HS-5 (cell line): ENCODE data around the gene CPN1.

ENCODE experiments used
- DNase-seq: peaks from one replicate; pipeline ENCODE4 v3.0.0-alpha.2; 2012; ENCODE audit warnings: low read depth

CPN1 gene

DNA sequence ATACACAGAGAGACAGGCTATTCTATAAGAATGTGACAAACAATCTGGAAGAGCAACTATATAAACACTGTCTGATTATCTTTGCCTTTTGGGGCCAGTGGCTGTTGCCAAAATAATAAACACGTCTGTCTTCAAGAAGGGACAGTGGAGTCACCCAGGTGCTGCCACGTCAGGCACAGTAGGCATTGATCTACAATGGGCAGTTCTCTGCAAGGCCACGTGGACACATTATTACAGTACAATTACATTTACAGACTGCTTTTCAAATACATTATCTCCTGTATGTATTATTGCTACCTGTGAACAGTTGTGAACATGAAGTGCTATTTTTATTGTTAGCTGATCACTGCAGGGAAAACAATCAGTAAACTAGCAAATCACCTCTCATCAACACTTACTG lies 86.0 kb downstream of the CPN1 start:
- DNase-seq = no peak

DNA sequence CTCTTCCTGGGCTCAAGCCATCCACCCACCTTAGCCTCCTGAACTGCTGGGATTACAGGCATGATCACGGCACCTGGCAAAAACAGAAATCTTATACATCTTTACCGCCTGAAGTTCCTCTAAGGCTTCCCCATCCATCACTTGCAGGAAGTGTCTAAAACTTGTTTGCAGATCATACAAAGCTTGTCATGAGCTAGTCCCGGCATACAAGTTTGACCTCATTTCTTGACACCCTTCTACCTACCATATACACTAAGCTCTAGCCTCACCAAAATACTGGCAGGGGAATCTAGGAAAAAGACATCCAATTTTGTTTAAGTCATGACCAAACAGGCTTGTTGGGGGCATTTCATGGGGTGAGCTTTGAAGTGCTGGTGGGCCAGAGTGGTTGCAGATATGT lies 86.4 kb downstream of the CPN1 start:
- no peak for DNase-seq

DNA sequence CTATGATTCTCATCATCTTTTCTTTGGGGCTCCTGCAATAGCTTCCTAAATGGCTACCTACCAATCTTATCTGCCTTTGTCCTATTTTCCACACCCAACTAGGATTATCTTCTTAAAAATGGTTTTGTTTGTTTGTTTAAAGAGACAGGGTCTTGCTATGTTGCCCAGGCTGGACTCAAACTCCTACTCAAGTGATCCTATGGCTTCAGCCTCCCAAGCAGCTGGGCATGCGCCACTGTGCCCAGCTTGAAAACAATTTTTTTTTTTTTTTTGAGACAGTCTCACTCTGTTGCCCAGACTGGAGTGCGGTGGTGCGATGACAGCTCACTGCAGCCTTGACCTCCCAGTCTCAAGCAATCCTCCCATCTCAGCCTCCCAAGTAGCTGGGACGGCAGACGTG lies 86.9 kb downstream of the CPN1 start:
- no peak for DNase-seq

DNA sequence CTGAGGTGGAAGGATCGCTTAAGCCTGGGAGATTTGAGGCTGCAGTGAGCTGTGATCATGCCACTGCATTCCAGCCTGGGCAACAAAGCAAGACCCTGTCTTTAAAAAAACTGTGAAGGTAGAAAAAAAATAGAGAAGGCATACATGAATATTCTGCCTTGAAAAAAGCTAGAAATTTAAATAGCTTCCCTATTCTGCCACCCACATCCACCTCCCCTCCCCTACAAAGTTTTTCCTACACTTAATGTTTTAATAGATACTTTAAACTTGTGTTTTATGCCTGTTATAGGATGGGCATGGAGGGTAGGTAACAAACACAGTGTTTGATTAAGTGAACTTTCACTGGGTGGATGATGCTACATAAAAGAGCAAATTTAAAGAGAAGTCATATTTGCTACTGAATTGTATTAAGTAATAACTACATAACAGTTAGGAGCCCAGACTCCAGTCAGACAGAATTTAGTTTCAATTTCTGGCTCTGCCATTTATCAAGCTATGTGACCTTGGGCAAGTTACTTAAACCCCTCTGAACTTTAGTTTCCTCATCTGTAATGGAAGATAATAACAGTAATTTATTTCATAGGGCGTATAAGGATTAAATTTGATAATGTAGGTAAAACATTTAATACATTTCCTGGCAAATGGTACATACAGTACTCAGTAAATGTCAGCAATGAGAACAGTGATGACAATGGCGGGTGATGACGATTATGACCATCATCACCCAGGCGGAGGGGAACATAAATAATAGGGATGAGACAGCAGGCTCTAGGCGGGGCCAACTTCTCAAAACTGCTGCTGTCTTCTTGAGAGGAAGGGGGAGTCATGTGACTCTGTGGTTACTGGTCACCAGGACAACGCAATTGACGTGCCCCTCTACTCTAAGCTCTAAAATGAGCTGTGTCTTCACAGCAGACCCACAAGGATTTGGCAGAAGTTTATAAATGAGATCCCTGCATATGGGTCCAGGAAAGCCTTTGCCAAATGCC lies 87.7 kb downstream of the CPN1 start:
- DNase-seq = no peak
